ENCODE measurements around the gene MCUB.

The MCUB gene

DNA sequence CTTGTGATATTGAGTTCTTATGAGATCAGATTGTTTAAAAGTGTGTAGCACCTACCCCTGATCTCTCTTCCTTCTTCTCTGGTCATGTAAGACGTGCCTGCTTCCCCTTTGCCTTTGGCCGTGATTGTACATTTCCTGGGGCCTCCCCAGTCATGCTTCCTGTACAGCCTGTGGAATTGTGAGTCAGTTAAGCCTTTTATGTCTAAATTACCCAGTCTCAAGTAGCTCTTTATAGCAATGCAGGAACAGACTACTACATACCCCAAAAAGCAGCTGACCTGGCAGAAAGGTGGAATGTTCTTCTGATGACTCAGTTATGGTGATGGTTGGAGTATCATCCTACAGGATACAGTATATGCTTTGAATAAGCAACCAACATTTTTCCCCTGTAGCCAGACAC lies 11.4 kb upstream of the MCUB start:
- Histone ChIP-seq H3K27ac (ENCODE audit: low read length) (no peak overlapping the region), H3K4me1 (ENCODE audit: low read length) (no peaks in the 10 kb centered on the region), H3K4me3 (ENCODE audit: low read length) (no peak overlapping the region), H3K4me2 (ENCODE audit: low read depth, low read length) (no peak overlapping the region), H3K9ac (ENCODE audit: low read length) (no peak overlapping the region), H3K9me3 (replicated peaks; ENCODE audit: insufficient read depth, low read length) (no peaks in the 10 kb centered on the region), H3K79me2 (ENCODE audit: low read length) (no peaks in the 10 kb centered on the region), H3F3A (ENCODE audit: insufficient read depth, low read length) (no peaks in the 10 kb centered on the region), H3K27me3 (replicated peaks; ENCODE audit: insufficient read depth, low read length) (no peaks in the 10 kb centered on the region), H3K9me2 (replicated peaks; ENCODE audit: insufficient read depth, low read length) (no peaks in the 10 kb centered on the region), H2AFZ (ENCODE audit: low read length) (no peak overlapping the region), H4K20me1 (ENCODE audit: insufficient read depth, low read length) (no peaks in the 10 kb centered on the region), H3K36me3 (replicated peaks; ENCODE audit: insufficient read depth, low read length) (no peaks in the 10 kb centered on the region)
- DNase-seq, result no peak
- TF ChIP-seq, protein P1, sequence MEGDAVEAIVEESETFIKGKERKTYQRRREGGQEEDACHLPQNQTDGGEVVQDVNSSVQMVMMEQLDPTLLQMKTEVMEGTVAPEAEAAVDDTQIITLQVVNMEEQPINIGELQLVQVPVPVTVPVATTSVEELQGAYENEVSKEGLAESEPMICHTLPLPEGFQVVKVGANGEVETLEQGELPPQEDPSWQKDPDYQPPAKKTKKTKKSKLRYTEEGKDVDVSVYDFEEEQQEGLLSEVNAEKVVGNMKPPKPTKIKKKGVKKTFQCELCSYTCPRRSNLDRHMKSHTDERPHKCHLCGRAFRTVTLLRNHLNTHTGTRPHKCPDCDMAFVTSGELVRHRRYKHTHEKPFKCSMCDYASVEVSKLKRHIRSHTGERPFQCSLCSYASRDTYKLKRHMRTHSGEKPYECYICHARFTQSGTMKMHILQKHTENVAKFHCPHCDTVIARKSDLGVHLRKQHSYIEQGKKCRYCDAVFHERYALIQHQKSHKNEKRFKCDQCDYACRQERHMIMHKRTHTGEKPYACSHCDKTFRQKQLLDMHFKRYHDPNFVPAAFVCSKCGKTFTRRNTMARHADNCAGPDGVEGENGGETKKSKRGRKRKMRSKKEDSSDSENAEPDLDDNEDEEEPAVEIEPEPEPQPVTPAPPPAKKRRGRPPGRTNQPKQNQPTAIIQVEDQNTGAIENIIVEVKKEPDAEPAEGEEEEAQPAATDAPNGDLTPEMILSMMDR (IDR thresholded peaks at IDR 0.05; ENCODE audit: low read length), result no peak
- TF ChIP-seq EZH2 (optimal IDR thresholded peaks at IDR 0.05; ENCODE audit: low read depth, low read length), result no peak
- TF ChIP-seq EZH2phosphoT487 (IDR thresholded peaks at IDR 0.05; ENCODE audit: low read length), result no peak

DNA sequence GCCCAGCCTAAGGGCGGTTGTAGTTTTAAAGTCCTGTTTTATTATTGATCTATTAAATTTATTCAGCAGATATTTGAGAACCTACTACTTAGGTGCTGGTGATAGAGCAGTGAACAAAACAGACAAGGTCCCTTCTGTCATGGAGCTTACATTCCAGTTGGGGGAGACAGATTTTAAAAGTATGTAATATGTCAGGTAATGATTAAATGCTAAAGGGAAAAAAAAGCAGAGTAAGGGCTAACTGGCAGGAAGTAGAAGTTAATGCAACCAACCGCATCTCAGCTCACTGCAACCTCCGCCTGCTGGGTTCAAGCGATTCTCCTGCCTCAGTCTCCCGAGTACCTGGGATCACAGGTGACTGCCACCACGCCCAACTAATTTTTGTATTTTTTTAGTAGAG lies 7.8 kb upstream of the MCUB start:
- H3K4me2 ChIP-seq (ENCODE audit: low read depth, low read length), result no peak overlapping the region
- no peak overlapping the region for H3K9ac ChIP-seq (ENCODE audit: low read length)
- no peaks in the 10 kb centered on the region for H3K36me3 ChIP-seq (replicated peaks; ENCODE audit: insufficient read depth, low read length)
- TF ChIP-seq, protein P1 (IDR thresholded peaks at IDR 0.05; ENCODE audit: low read length), result no peak
- TF ChIP-seq EZH2 (optimal IDR thresholded peaks at IDR 0.05; ENCODE audit: low read depth, low read length) (no peak), EZH2phosphoT487 (IDR thresholded peaks at IDR 0.05; ENCODE audit: low read length) (no peak)
- H3K9me3 ChIP-seq (replicated peaks; ENCODE audit: insufficient read depth, low read length), result no peaks in the 10 kb centered on the region
- H3K4me1 ChIP-seq (ENCODE audit: low read length), result no peaks in the 10 kb centered on the region
- H3K27me3 ChIP-seq (replicated peaks; ENCODE audit: insufficient read depth, low read length), result no peaks in the 10 kb centered on the region
- no peaks in the 10 kb centered on the region for H3K9me2 ChIP-seq (replicated peaks; ENCODE audit: insufficient read depth, low read length)
- H2AFZ ChIP-seq (ENCODE audit: low read length), result no peak overlapping the region
- DNase-seq, result no peak
- H3K4me3 ChIP-seq (ENCODE audit: low read length), result no peak overlapping the region
- no peaks in the 10 kb centered on the region for H3K79me2 ChIP-seq (ENCODE audit: low read length)
- H3K27ac ChIP-seq (ENCODE audit: low read length), result no peak overlapping the region
- no peaks in the 10 kb centered on the region for H4K20me1 ChIP-seq (ENCODE audit: insufficient read depth, low read length)
- H3F3A ChIP-seq (ENCODE audit: insufficient read depth, low read length), result no peaks in the 10 kb centered on the region

DNA sequence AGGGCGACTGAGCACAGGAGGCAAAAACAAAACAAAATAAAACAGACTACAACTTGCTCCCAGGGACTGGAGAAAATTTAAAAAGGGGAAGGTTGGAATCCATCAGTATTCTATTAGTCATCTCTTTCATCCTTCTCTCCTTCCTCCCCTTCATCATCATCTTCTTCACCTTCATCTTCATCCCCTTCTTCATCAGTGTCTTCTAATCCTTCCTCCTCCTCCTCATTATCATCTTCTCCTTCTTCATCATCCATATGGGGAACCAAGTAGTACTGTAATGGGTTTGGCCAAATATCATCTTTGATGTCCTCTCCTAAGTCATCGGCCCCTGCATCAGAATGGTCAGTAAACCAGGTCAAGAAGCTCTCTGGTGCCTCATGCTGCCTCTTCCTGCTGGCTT lies 6.9 kb upstream of the MCUB start:
- Histone ChIP-seq H3K4me3 (ENCODE audit: low read length) (no peak overlapping the region), H3K79me2 (ENCODE audit: low read length) (no peaks in the 10 kb centered on the region), H4K20me1 (ENCODE audit: insufficient read depth, low read length) (no peaks in the 10 kb centered on the region), H3K27me3 (replicated peaks; ENCODE audit: insufficient read depth, low read length) (no peaks in the 10 kb centered on the region), H3F3A (ENCODE audit: insufficient read depth, low read length) (no peaks in the 10 kb centered on the region), H3K9me2 (replicated peaks; ENCODE audit: insufficient read depth, low read length) (no peaks in the 10 kb centered on the region), H3K9ac (ENCODE audit: low read length) (no peak overlapping the region), H2AFZ (ENCODE audit: low read length) (no peak overlapping the region), H3K4me2 (ENCODE audit: low read depth, low read length) (no peak overlapping the region), H3K27ac (ENCODE audit: low read length) (no peak overlapping the region), H3K4me1 (ENCODE audit: low read length) (no peaks in the 10 kb centered on the region), H3K36me3 (replicated peaks; ENCODE audit: insufficient read depth, low read length) (no peaks in the 10 kb centered on the region), H3K9me3 (replicated peaks; ENCODE audit: insufficient read depth, low read length) (no peaks in the 10 kb centered on the region)
- DNase-seq, result no peak
- TF ChIP-seq, protein P1 (IDR thresholded peaks at IDR 0.05; ENCODE audit: low read length), result no peak
- TF ChIP-seq EZH2phosphoT487 (IDR thresholded peaks at IDR 0.05; ENCODE audit: low read length) (no peak), EZH2 (optimal IDR thresholded peaks at IDR 0.05; ENCODE audit: low read depth, low read length) (no peak)
